Astrocyte of the cerebellum (primary cell): ENCODE measurements around the gene GRK7.

ENCODE experiments used
- DNase-seq: peaks from one replicate; pipeline ENCODE4 v3.0.0-alpha.2; 2011; ENCODE audit warnings: low read depth
- H3K4me3 ChIP-seq: 2 replicates; pipeline ENCODE4 v1.5.1; 2011; ENCODE audit warnings: mild to moderate bottlenecking, low read depth, low read length, moderate library complexity
- CTCF ChIP-seq: IDR thresholded peaks from 2 replicates; pipeline ENCODE4 v1.5.1; 2012; ENCODE audit warnings: low read length, low read depth, moderate library complexity, mild to moderate bottlenecking; ENCODE audit errors: missing control alignments
- in situ Hi-C: cut with HindIII; loops from 2 replicates; pipeline ENCODE4 v1.10.0; 2017; ENCODE audit warnings: low sequenced_read_pairs

The GRK7 gene

GRCh38 chr3:141725036-141725435 lies 38.2 kb upstream of the GRK7 start:
- in situ Hi-C loops = no loop called here
- no peak for DNase-seq
- TF ChIP-seq CTCF = no peak
- no peak overlapping the region for H3K4me3 ChIP-seq

GRCh38 chr3:141726483-141726882 lies 36.7 kb upstream of the GRK7 start:
- no peak overlapping the region for H3K4me3 ChIP-seq
- DNase-seq = no peak
- in situ Hi-C loops = no loop called here
- no peak for TF ChIP-seq CTCF

- in situ Hi-C loops = no loop called here
Measured at GRCh38 chr3:141728355-141728892, 34.8 kb upstream of the GRK7 start.

GRCh38 chr3:141729240-141729639 lies 34.0 kb upstream of the GRK7 start:
- H3K4me3 ChIP-seq = no peak overlapping the region
- TF ChIP-seq CTCF = no peak
- in situ Hi-C loops = no loop called here
- no peak for DNase-seq

More at GRCh38 chr3:141728355-141728892, 34.8 kb upstream of the GRK7 start:
- DNase-seq = no peak
- no peak for TF ChIP-seq CTCF
- no peak overlapping the region for H3K4me3 ChIP-seq

- TF ChIP-seq CTCF = no peak
- DNase-seq = no peak
- H3K4me3 ChIP-seq = no peak overlapping the region
- in situ Hi-C loops = no loop called here
Measured at GRCh38 chr3:141735176-141735575, 28.0 kb upstream of the GRK7 start.

- no peak overlapping the region for H3K4me3 ChIP-seq
- in situ Hi-C loops = no loop called here
- DNase-seq = no peak
- no peak for TF ChIP-seq CTCF
Measured at GRCh38 chr3:141735770-141736465, 27.3 kb upstream of the GRK7 start.
